ENCODE results near the gene SPTBN5.
"Not testable (repeated sequence)": the region's sequence is repeated elsewhere in the genome, so short reads cannot be mapped to it uniquely, and the experiment has no call there.

Gene SPTBN5

GRCh38 chr15:41841131-41841530, 52.7 kb downstream of the SPTBN5 start:
- no peak for DNase-seq

GRCh38 chr15:41840673-41841072, 53.2 kb downstream of the SPTBN5 start:
- no peak for DNase-seq

- DNase-seq, result no peak
These were observed 53.9 kb downstream of the SPTBN5 start for GRCh38 chr15:41839781-41840491.

- no peak for DNase-seq
These were observed 55.4 kb downstream of the SPTBN5 start, which contains the start of gene PLA2G4B for GRCh38 chr15:41838400-41838897. Gene PLA2G4B, plus strand, starts transcription at chr15:41838847. Its CDS starts 67 bp downstream, at chr15:41838914.

- DNase-seq, result no peak
These were observed 57.0 kb downstream of the SPTBN5 start for GRCh38 chr15:41836713-41837454.

- DNase-seq, result no peak
These were observed 57.8 kb downstream of the SPTBN5 start for GRCh38 chr15:41836073-41836472.

- no peak for DNase-seq
These were observed 59.8 kb downstream of the SPTBN5 start for GRCh38 chr15:41834096-41834495.

GRCh38 chr15:41832875-41833274, 61.0 kb downstream of the SPTBN5 start:
- no peak for DNase-seq

- DNase-seq, result no peak
These were observed 61.6 kb downstream of the SPTBN5 start for GRCh38 chr15:41832208-41832607.

GRCh38 chr15:41831291-41831690, 62.6 kb downstream of the SPTBN5 start:
- DNase-seq, result not testable (repeated sequence)

GRCh38 chr15:41829959-41830646, 63.8 kb downstream of the SPTBN5 start:
- DNase-seq, result no peak

GRCh38 chr15:41828807-41829141, 65.1 kb downstream of the SPTBN5 start:
- DNase-seq, result no peak

GRCh38 chr15:41827880-41828806, 65.7 kb downstream of the SPTBN5 start, which contains the start of gene JMJD7:
Gene JMJD7, plus strand, starts transcription at chr15:41828092. Its CDS starts 33 bp downstream, at chr15:41828125.
- DNase-seq, result peak; percentile 74

GRCh38 chr15:41827290-41827879, 66.5 kb downstream of the SPTBN5 start:
- DNase-seq, result no peak

- no peak for DNase-seq
These were observed 68.0 kb downstream of the SPTBN5 start for GRCh38 chr15:41825572-41826535.

GRCh38 chr15:41825145-41825544, 68.7 kb downstream of the SPTBN5 start:
- DNase-seq, result no peak

GRCh38 chr15:41824062-41824745, 69.6 kb downstream of the SPTBN5 start:
- DNase-seq, result no peak

- DNase-seq, result no peak
These were observed 70.4 kb downstream of the SPTBN5 start for GRCh38 chr15:41823502-41823901.

GRCh38 chr15:41822957-41823356, 70.9 kb downstream of the SPTBN5 start:
- DNase-seq, result no peak

GRCh38 chr15:41822471-41822870, 71.4 kb downstream of the SPTBN5 start:
- DNase-seq, result no peak

Measured in COR-L47 (cell line).